IMR-90 (cell line): Measurements from ENCODE around the gene AGMO. TPM values are rescaled to one million over a fixed set of nuclear protein-coding genes. Genes with fewer than 3 reads are reported as not detected.

Source experiments
- ATAC-seq: fragments of 200-7000 bp; cut with Tn5 transposase; 2 replicates; pipeline ENCODE4 v1.9.1; 2020; ENCODE audit warnings: low read depth, mild to moderate bottlenecking, moderate library complexity
- BruUV-seq: library from RNA; stranded (reverse); fragments of 400-500 nt; replicated peaks from 2 replicates; lab custom pipeline; 2021; lab: Mats Ljungman, UMichigan
- CTCF ChIA-PET: fragments of 300-600 bp; formaldehyde crosslinking; extraction: SDS; loops from one replicate; lab custom pipeline; 2021; ENCODE audit warnings: antibody characterized with exemption; lab: Yijun Ruan, JAX
- POLR2A ChIA-PET: fragments of 300-600 bp; sonication (Branson Sonifier 250); formaldehyde crosslinking; loops from one replicate; lab custom pipeline; 2022; ENCODE audit warnings: antibody characterized with exemption; ENCODE audit not compliant: unreplicated experiment; lab: Charles Lee
- DNase-seq: peaks from one replicate; pipeline ENCODE4 v3.0.0; 2013
- H2AFZ ChIP-seq: replicated peaks from 2 replicates; pipeline ENCODE3; 2013; ENCODE audit warnings: low read length, mild to moderate bottlenecking; ENCODE audit not compliant: poor library complexity
- H2AK5ac ChIP-seq: 2 replicates; pipeline ENCODE4 v1.6.1; 2013; ENCODE audit warnings: low read depth, low read length, inconsistent platforms
- H2AK9ac ChIP-seq: replicated peaks from 2 replicates; pipeline ENCODE3; 2013; ENCODE audit warnings: mild to moderate bottlenecking, low read depth, low read length, moderate library complexity; ENCODE audit not compliant: poor library complexity
- H2BK120ac ChIP-seq: 2 replicates; pipeline ENCODE4 v1.6.1; 2013; ENCODE audit warnings: low read depth, low read length, inconsistent platforms
- H2BK15ac ChIP-seq: 3 replicates; pipeline ENCODE4 v1.6.1; 2013; ENCODE audit warnings: low read depth, low read length, inconsistent platforms
- H2BK20ac ChIP-seq: 2 replicates; pipeline ENCODE4 v1.6.1; 2013; ENCODE audit warnings: low read depth, mild to moderate bottlenecking, inconsistent platforms, low read length, moderate library complexity
- H2BK5ac ChIP-seq: 2 replicates; pipeline ENCODE4 v1.6.1; 2013; ENCODE audit warnings: mild to moderate bottlenecking, low read depth, low read length, inconsistent platforms; ENCODE audit not compliant: poor library complexity, severe bottlenecking
- H3K14ac ChIP-seq: replicated peaks from 2 replicates; pipeline ENCODE4 v1.6.1; 2013; ENCODE audit warnings: low read depth, low read length, inconsistent platforms
- H3K18ac ChIP-seq: 2 replicates; pipeline ENCODE4 v1.6.1; 2013; ENCODE audit warnings: low read depth, low read length, control low read depth
- H3K23ac ChIP-seq: 2 replicates; pipeline ENCODE4 v1.6.1; 2013; ENCODE audit warnings: low read depth, low read length, inconsistent platforms
- H3K27ac ChIP-seq: 2 replicates; pipeline ENCODE4 v1.5.1; 2013; ENCODE audit warnings: mild to moderate bottlenecking, control low read depth, low read length; ENCODE audit not compliant: insufficient read depth
- H3K27me3 ChIP-seq: 2 replicates; pipeline ENCODE4 v1.6.1; 2013; ENCODE audit warnings: low read length; ENCODE audit not compliant: control insufficient read depth, insufficient read depth
- H3K36me3 ChIP-seq: 2 replicates; pipeline ENCODE4 v1.6.1; 2013; ENCODE audit warnings: low read length, mixed read lengths; ENCODE audit not compliant: control insufficient read depth, insufficient read depth
- H3K4ac ChIP-seq: 2 replicates; pipeline ENCODE4 v1.6.1; 2013; ENCODE audit warnings: low read depth, low read length, inconsistent platforms
- H3K4me1 ChIP-seq: 2 replicates; pipeline ENCODE4 v1.6.1; 2013; ENCODE audit warnings: low read length, mixed read lengths; ENCODE audit not compliant: control insufficient read depth, insufficient read depth
- H3K4me2 ChIP-seq: 2 replicates; pipeline ENCODE4 v1.6.1; 2013; ENCODE audit warnings: low read depth, mild to moderate bottlenecking, control low read depth, low read length, moderate library complexity
- H3K4me3 ChIP-seq: 2 replicates; pipeline ENCODE4 v1.5.1; 2013; ENCODE audit warnings: low read depth, mild to moderate bottlenecking, control low read depth, low read length, moderate library complexity; ENCODE audit not compliant: insufficient read depth
- H3K56ac ChIP-seq: 2 replicates; pipeline ENCODE4 v1.6.1; 2013; ENCODE audit warnings: low read length, inconsistent platforms; ENCODE audit not compliant: insufficient read depth; ENCODE audit errors: extremely low read depth
- H3K79me1 ChIP-seq, 2 experiments: 2 replicates each; pipeline ENCODE4 v1.6.1; 2013; ENCODE audit warnings: low read length in 2 of 2, inconsistent platforms in 1 of 2, low read depth in 1 of 2
- H3K9ac ChIP-seq: 2 replicates; pipeline ENCODE4 v1.6.1; 2013; ENCODE audit warnings: low read depth, low read length, control low read depth
- H3K9me1 ChIP-seq: 2 replicates; pipeline ENCODE4 v1.6.1; 2013; ENCODE audit warnings: low read length, inconsistent platforms; ENCODE audit not compliant: insufficient read depth
- H3K9me3 ChIP-seq: 2 replicates; pipeline ENCODE4 v1.6.1; 2013; ENCODE audit warnings: low read length; ENCODE audit not compliant: control insufficient read depth, insufficient read depth
- H4K20me1 ChIP-seq: 2 replicates; pipeline ENCODE4 v1.6.1; 2013; ENCODE audit warnings: low read length, inconsistent platforms; ENCODE audit not compliant: insufficient read depth
- H4K5ac ChIP-seq: 2 replicates; pipeline ENCODE4 v1.6.1; 2013; ENCODE audit warnings: mild to moderate bottlenecking, low read depth, low read length, control low read depth
- H4K8ac ChIP-seq, 2 experiments: 2 replicates each; pipeline ENCODE4 v1.6.1; 2013; ENCODE audit warnings: low read depth in 2 of 2, low read length in 2 of 2, control low read depth in 1 of 2, inconsistent platforms in 1 of 2
- H4K91ac ChIP-seq: 2 replicates; pipeline ENCODE4 v1.6.1; 2013; ENCODE audit warnings: low read depth, low read length, inconsistent platforms; ENCODE audit not compliant: insufficient read depth
- BHLHE40 ChIP-seq: fragments of 150-350 bp; IDR thresholded peaks from 2 replicates; pipeline ENCODE4 v1.6.1; 2016; ENCODE audit warnings: mild to moderate bottlenecking, low read depth, low read length
- CEBPB ChIP-seq: IDR thresholded peaks from 2 replicates; pipeline ENCODE4 v1.6.1; 2012; ENCODE audit warnings: low read depth, low read length, improper control_type of control experiment
- CHD1 ChIP-seq: IDR thresholded peaks from 2 replicates; pipeline ENCODE4 v1.6.1; 2012; ENCODE audit warnings: low read depth, low read length, improper control_type of control experiment
- CTCF ChIP-seq: conservative IDR thresholded peaks from 2 replicates; pipeline ENCODE4 v1.5.1; 2012; ENCODE audit warnings: mild to moderate bottlenecking, low read depth, low read length, improper control_type of control experiment
- ELK1 ChIP-seq: fragments of 150-350 bp; IDR thresholded peaks from 2 replicates; pipeline ENCODE4 v1.6.1; 2016; ENCODE audit warnings: low read depth, mild to moderate bottlenecking, low read length, moderate library complexity, borderline replicate concordance
- FOS ChIP-seq: fragments of 150-350 bp; IDR thresholded peaks from 2 replicates; pipeline ENCODE4 v1.6.1; 2016; ENCODE audit warnings: low read depth, low read length
- MAFK ChIP-seq: IDR thresholded peaks from 2 replicates; pipeline ENCODE4 v1.6.1; 2012; ENCODE audit warnings: low read depth, low read length, improper control_type of control experiment
- MAZ ChIP-seq: IDR thresholded peaks from 2 replicates; pipeline ENCODE4 v1.6.1; 2012; ENCODE audit warnings: low read depth, mild to moderate bottlenecking, low read length, improper control_type of control experiment, moderate library complexity, borderline replicate concordance
- MXI1 ChIP-seq: IDR thresholded peaks from 2 replicates; pipeline ENCODE4 v1.6.1; 2012; ENCODE audit warnings: low read depth, mild to moderate bottlenecking, low read length, moderate library complexity, borderline replicate concordance
- NFE2L2 ChIP-seq: fragments of 150-350 bp; IDR thresholded peaks from 2 replicates; pipeline ENCODE4 v1.6.1; 2016; ENCODE audit warnings: low read depth, mild to moderate bottlenecking, low read length
- POLR2A ChIP-seq: IDR thresholded peaks from 2 replicates; pipeline ENCODE4 v1.6.1; 2012; ENCODE audit warnings: mild to moderate bottlenecking, low read depth, low read length
- RAD21 ChIP-seq: IDR thresholded peaks from 2 replicates; pipeline ENCODE4 v1.6.1; 2012; ENCODE audit warnings: low read length, improper control_type of control experiment
- RCOR1 ChIP-seq: IDR thresholded peaks from 2 replicates; pipeline ENCODE4 v1.6.1; 2012; ENCODE audit warnings: mild to moderate bottlenecking, low read length, improper control_type of control experiment; ENCODE audit not compliant: insufficient replicate concordance
- RFX5 ChIP-seq: IDR thresholded peaks from 2 replicates; pipeline ENCODE4 v1.8.0; 2012; ENCODE audit warnings: low read depth, mild to moderate bottlenecking, low read length, moderate library complexity
- SMC3 ChIP-seq: fragments of 150-350 bp; IDR thresholded peaks from 2 replicates; pipeline ENCODE4 v1.6.1; 2016; ENCODE audit warnings: low read depth, mild to moderate bottlenecking, antibody characterized with exemption, low read length, moderate library complexity
- USF2 ChIP-seq: fragments of 150-350 bp; IDR thresholded peaks from 2 replicates; pipeline ENCODE4 v1.6.1; 2017; ENCODE audit warnings: mild to moderate bottlenecking, antibody characterized with exemption, low read length, low read depth
- WGBS, 2 experiments: methylation state at CpG; one replicate each; pipeline versions ENCODE4 v1.1.5 to v1.1.7; 2013; ENCODE audit warnings: missing lambda C conversion rate in 2 of 2; ENCODE audit not compliant: insufficient read length in 1 of 2; ENCODE audit errors: extremely low coverage in 2 of 2; 5-methylcytosine and 5-hydroxymethylcytosine counted together
- dilution Hi-C: fragments of 300-500 bp; cut with HindIII; formaldehyde crosslinking; loops from one replicate; pipeline ENCODE4 v1.14.3; 2018; ENCODE audit warnings: low sequenced_read_pairs; ENCODE audit not compliant: unreplicated experiment
- in situ Hi-C: fragments of 300-500 bp; cut with MboI; formaldehyde crosslinking; loops from 3 replicates; pipeline ENCODE4 v1.14.3; 2019; ENCODE audit warnings: low sequenced_read_pairs, inconsistent platforms, mixed read lengths
- intact Hi-C: fragments of 100-400 bp; cut with micrococcal nuclease; formaldehyde crosslinking; loops from 2 replicates; pipeline ENCODE4 v1.10.0; 2022
- polyA plus RNA-seq, 3 experiments: library from polyadenylated mRNA; depleted of rRNA; stranded (reverse); fragments of >200 nt; gene quantifications; 2 replicates each; pipeline ENCODE4 v1.2.3, GENCODE V29; 2012; ENCODE audit warnings: low replicate concordance in 1 of 3
- total RNA-seq: library from RNA; depleted of rRNA; stranded (reverse); fragments of >200 nt; gene quantifications from 2 replicates; pipeline ENCODE4 v1.2.3, GENCODE V29; 2012

Gene AGMO
- total and polyA plus RNA-seq, 2 of the 4 experiments (the other 2 are of a cell fraction): not detected

GRCh38 chr7:15439853-15440252 is 122.0 kb downstream of the AGMO start:
- Histone ChIP-seq H2BK15ac (no peak overlapping the region), H2AK5ac (no peak overlapping the region), H3K4me1 (no peaks in the 10 kb centered on the region), H3K27me3 (no peaks in the 10 kb centered on the region), H3K14ac (no peak overlapping the region), H2AFZ (no peak overlapping the region), H4K8ac (no peak overlapping the region), H3K18ac (no peak overlapping the region), H3K4ac (no peak overlapping the region), H3K79me1 (no peaks in the 10 kb centered on the region), H3K23ac (no peak overlapping the region), H3K36me3 (no peaks in the 10 kb centered on the region), H4K20me1 (no peaks in the 10 kb centered on the region), H3K9me3 (no peaks in the 10 kb centered on the region), H2BK5ac (no peak overlapping the region), H3K9me1 (no peaks in the 10 kb centered on the region), H4K5ac (no peak overlapping the region), H3K9ac (no peak overlapping the region), H3K56ac (no peak overlapping the region), H2BK20ac (no peak overlapping the region), H3K4me2 (no peak overlapping the region), H3K4me3 (no peak overlapping the region), H4K91ac (no peak overlapping the region), H2BK120ac (no peak overlapping the region), H3K27ac (no peak overlapping the region), H2AK9ac (no peak overlapping the region)
- no peak for DNase-seq
- in situ Hi-C loops: no loop called here
- intact Hi-C loops: no loop called here
- ATAC-seq: no peak
- no CpG with 5 or more reads among the region's 2 CpGs for WGBS, 2 experiments
- no TSS peak for BruUV-seq
- POLR2A ChIA-PET: no interaction called here
- CTCF ChIA-PET: interaction anchor here (0.8 kb wide), 1 partner anchor 8 kb away, joined by 4 read pairs; no protein-coding TSS in a partner anchor
- dilution Hi-C loops: no loop called here
- TF ChIP-seq CTCF (no peak), MAZ (no peak), ELK1 (no peak), RAD21 (no peak), SMC3 (no peak), MAFK (no peak), NFE2L2 (no peak), FOS (no peak), USF2 (no peak), BHLHE40 (no peak), POLR2A (no peak), CHD1 (no peak), RFX5 (no peak), RCOR1 (no peak), MXI1 (no peak), CEBPB (no peak)
